NT2/D1 (cell line): Measurements from ENCODE around the gene ADK.

Experiments
- YY1 ChIP-seq: IDR thresholded peaks from 2 replicates; pipeline ENCODE4 v1.6.1; 2011; ENCODE audit not compliant: insufficient read length, insufficient read depth
- ZNF274 ChIP-seq: IDR thresholded peaks from 2 replicates; pipeline ENCODE4 v1.6.1; 2011; ENCODE audit warnings: mild to moderate bottlenecking, low read depth, low read length

DNA sequence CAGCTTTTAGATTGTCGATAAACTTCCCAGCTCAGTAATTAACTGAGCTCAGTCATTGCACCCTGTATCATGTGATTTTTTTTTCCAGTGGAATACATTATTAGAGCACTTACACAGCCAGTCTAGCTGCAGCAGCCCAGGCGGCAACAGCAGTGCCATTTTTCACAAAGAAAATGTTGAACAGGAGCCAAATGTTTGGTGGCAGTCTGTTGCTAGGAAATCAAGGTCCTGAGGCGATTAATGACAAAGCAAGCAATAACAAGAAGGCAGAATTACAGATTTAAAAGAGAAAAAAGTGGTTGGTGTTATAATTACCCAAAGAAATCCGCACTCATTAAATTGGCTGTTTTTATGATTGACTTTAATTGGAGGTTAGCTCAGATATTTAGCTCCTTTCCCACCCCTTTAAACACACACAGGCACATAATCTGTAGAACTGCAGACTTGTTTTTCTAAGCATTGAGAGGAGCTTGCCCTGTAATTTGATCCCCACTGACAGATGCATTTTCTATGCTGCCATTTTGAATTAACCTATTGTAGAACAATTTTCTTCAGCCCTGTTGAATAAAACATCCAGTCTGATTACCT, 267.4 kb downstream of the ADK start:
- no peak for TF ChIP-seq ZNF274
- no peak for TF ChIP-seq YY1
